Astrocyte of the hippocampus (primary cell): ENCODE data around the gene NOX5.
"Not testable (repeated sequence)": the region's sequence is repeated elsewhere in the genome, so short reads cannot be mapped to it uniquely, and the experiment has no call there.

ENCODE experiments used
- DNase-seq: peaks from one replicate; pipeline ENCODE4 v3.0.0; 2011; ENCODE audit warnings: low read depth, low spot score

The NOX5 gene

GRCh38 chr15:69014454-69014853 is at the start of gene NOX5:
TSS of gene NOX5 (plus strand) at chr15:69014695. CDS start at chr15:69014736, 41 bp downstream.
- DNase-seq, result no peak

GRCh38 chr15:68966996-68967395 is 47.5 kb upstream of the NOX5 start:
- DNase-seq, result no peak

GRCh38 chr15:68967948-68968347 is 46.5 kb upstream of the NOX5 start:
- DNase-seq, result no peak

GRCh38 chr15:68969298-68969697 is 45.2 kb upstream of the NOX5 start:
- no peak for DNase-seq

GRCh38 chr15:68972201-68973065 is 42.1 kb upstream of the NOX5 start:
- no peak for DNase-seq

- DNase-seq, result not testable (repeated sequence)
Observed at GRCh38 chr15:68975651-68976160, 38.8 kb upstream of the NOX5 start.

- not testable (repeated sequence) for DNase-seq
Observed at GRCh38 chr15:68977426-68977825, 37.1 kb upstream of the NOX5 start.

- no peak for DNase-seq
Observed at GRCh38 chr15:68979006-68979405, 35.5 kb upstream of the NOX5 start.

GRCh38 chr15:68979816-68980215 is 34.7 kb upstream of the NOX5 start:
- no peak for DNase-seq

- DNase-seq, result no peak
Observed at GRCh38 chr15:68980786-68981185, 33.7 kb upstream of the NOX5 start.

GRCh38 chr15:68981941-68982340 is 32.6 kb upstream of the NOX5 start:
- no peak for DNase-seq

GRCh38 chr15:68982976-68983563 is 31.4 kb upstream of the NOX5 start:
- no peak for DNase-seq

GRCh38 chr15:68983961-68984481 is 30.5 kb upstream of the NOX5 start:
- no peak for DNase-seq

GRCh38 chr15:68984586-68984985 is 29.9 kb upstream of the NOX5 start:
- DNase-seq, result no peak

- no peak for DNase-seq
Observed at GRCh38 chr15:68985361-68985891, 29.1 kb upstream of the NOX5 start.

GRCh38 chr15:68986322-68986721 is 28.2 kb upstream of the NOX5 start:
- no peak for DNase-seq

- DNase-seq, result no peak
Observed at GRCh38 chr15:68987120-68987519, 27.4 kb upstream of the NOX5 start.

- DNase-seq, result no peak
Observed at GRCh38 chr15:68987676-68988075, 26.8 kb upstream of the NOX5 start.

- DNase-seq, result no peak
Observed at GRCh38 chr15:68989541-68990230, 24.8 kb upstream of the NOX5 start.

GRCh38 chr15:68990231-68990991 is 24.1 kb upstream of the NOX5 start:
- DNase-seq, result no peak

- no peak for DNase-seq
Observed at GRCh38 chr15:68990992-68991500, 23.4 kb upstream of the NOX5 start.
